Measurements from ENCODE around the gene AMOTL2.
A peak's percentile ranks its signal among the peaks of the same experiment; 100 is the strongest.

AMOTL2 gene

GRCh38 chr3:134374105-134374790 lies at the start of gene AMOTL2:
Gene AMOTL2, minus strand, starts transcription at chr3:134374447. Its CDS starts 3,014 bp downstream, at chr3:134371433.
- DNase-seq: peak; percentile 81

GRCh38 chr3:134423153-134423552 lies 48.9 kb upstream of the AMOTL2 start:
- DNase-seq: peak; percentile 56

DNA sequence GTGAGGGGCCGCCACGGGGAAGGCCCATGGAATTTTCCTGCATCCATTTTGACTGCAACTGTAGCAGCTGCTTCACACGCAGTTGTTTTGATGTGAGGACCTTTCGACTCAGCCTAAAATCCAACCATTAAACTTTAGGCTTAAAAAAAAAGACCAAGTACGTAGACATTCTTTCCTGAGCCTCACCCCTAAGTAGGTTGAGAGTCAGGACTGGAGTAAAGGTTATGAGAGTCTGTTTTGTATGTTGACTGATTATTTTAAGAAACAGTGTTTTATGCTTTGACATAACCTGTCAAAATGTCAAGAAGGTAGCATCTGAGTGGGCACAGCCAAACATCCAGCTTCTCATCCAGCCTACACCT lies 45.7 kb upstream of the AMOTL2 start:
- no peak for DNase-seq

- peak; percentile 63 for DNase-seq
These were observed 45.1 kb upstream of the AMOTL2 start for GRCh38 chr3:134419214-134419959.

GRCh38 chr3:134409041-134409440 lies 34.8 kb upstream of the AMOTL2 start:
- no peak for DNase-seq

GRCh38 chr3:134407239-134407625 lies 33.0 kb upstream of the AMOTL2 start:
- no peak for DNase-seq

DNA sequence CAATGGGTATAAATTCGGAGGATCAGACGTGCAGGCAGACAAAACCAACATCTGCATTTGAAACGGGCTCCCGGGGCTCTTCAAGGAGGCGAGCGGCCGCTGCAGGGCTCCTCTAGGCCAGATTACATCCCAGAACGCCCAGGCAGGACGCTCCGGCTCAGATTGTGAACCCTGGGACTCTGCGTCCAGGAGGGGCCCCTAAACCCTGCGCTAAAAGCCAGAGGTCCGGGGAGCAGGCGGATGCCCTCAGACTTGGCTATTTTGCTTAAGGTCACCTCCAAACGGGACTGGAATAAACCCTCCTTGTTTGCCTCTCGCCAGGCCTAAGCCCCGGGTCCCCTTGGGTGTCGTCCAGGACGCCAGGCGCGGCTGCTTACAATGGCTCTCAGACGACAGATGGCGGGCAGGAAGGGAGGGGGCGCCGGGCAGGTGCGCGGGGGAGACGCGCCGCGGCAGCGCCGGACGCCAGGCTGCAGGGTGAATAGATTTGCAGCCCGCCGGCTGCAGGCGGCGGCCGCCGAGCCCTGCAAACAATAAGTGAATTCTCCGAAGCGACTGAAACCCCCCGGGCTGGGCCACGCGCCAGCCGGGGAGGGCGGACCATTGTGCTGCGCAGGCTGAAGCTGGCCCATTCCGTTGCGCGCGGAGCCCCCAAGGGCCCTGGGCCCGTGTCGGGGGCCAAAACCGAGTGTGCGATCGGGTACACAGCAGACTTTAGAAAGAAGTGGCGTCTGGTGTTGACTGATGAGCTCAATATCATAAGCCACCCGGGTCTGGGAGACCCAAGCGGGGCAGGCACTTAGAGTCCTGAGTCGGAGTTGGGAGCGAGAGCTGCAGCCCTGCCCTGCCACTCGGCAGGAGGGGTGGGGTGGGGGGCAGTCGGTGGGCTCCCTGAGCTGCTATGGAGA lies 32.3 kb upstream of the AMOTL2 start:
- DNase-seq: peak; percentile 92

GRCh38 chr3:134404366-134404885 lies 30.2 kb upstream of the AMOTL2 start:
- DNase-seq: no peak

- DNase-seq: no peak
These were observed 23.5 kb upstream of the AMOTL2 start for GRCh38 chr3:134397755-134398154.

DNA sequence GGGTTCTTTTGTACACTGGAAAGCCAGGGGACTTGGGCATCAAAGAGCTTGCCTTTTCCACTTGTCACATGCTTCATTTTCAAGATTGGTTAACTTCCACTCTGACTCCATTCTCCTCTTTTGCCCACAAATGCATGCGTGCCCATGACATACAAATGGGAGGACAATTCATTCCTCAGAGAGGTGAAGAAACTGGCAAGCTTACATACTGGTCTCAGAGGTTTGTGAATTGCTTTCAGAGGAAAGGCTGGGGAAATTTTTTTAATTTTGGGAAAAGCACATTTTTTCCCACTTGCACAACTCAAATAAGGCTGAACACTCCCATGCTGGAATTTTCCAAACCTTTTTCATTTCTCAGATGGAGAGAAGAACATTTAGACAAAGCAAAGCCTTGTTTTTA lies 20.9 kb upstream of the AMOTL2 start:
- no peak for DNase-seq

GRCh38 chr3:134394380-134394779 lies 20.1 kb upstream of the AMOTL2 start:
- no peak for DNase-seq

DNA sequence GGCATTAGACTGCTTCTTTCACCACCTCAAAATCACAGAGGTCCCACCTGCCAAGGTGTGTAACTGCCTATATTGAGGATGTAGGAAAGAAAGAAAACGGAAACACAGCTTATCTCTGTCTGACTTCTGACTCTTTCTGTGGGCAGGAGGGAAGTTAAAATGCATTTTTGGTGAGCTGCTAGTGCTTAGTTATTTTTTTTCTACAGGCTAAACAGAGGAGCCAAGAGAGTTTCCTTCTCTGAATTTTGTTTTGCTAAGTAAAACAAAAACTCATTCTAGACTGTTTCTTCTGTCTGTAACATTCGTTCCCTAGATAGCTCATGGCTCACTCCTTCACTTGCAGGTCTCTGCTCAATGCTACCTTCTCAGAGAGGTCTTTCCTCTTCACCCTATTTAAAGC lies 18.8 kb upstream of the AMOTL2 start:
- DNase-seq: no peak

DNA sequence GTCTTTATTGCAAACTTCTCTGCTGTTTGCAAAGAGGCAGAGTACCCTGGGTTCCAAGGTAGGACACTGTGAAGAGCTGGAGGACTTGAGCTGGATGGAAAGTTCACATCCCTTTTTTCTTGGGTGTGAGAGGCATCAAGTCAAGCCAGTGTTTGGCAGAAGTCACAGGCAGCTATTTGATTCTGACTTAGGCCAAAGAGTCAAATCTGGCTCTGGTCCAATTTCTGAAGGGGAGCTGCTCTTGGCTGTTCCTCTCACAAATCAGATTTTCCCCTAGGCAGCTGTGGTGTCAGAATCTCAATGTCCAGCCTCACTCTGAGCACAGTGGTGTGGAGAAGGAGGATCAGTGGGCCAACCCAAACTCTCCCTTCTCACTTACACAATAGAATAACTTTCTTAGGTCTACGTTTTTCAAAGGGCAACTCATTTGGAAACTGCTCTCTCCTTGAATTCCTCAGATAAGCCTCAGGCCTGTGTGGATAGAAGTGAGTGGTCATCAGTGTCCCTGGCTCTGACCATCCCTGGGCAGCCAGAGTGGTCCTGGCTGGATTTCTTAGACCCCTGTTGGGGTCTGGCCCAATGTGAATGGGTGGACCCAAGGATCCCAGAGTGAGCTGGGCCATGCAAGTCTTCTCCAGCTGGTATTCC lies 18.2 kb upstream of the AMOTL2 start:
- peak; percentile 8 for DNase-seq

DNA sequence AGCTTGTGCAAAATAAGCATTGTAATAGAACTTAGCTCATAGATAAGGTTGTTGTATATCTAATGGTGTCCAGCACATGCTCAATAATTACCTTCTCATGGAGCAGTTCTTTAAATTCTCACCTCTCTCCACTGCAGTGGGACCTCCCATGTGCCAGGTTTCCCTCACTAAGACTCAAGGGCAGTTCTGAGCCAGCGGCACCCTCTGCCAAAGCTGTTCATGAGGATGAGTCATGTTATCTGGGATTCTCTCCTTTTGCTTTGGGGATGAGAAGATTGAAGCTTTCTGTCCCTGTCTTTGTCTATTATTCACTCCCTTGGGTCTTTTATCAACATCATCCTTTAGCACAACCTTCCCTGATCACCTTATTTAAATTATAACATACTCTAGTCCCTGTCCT lies 15.6 kb upstream of the AMOTL2 start:
- no peak for DNase-seq

GRCh38 chr3:134388788-134389485 lies 14.7 kb upstream of the AMOTL2 start:
- no peak for DNase-seq

- DNase-seq: no peak
These were observed 14.0 kb upstream of the AMOTL2 start for GRCh38 chr3:134388292-134388691.

DNA sequence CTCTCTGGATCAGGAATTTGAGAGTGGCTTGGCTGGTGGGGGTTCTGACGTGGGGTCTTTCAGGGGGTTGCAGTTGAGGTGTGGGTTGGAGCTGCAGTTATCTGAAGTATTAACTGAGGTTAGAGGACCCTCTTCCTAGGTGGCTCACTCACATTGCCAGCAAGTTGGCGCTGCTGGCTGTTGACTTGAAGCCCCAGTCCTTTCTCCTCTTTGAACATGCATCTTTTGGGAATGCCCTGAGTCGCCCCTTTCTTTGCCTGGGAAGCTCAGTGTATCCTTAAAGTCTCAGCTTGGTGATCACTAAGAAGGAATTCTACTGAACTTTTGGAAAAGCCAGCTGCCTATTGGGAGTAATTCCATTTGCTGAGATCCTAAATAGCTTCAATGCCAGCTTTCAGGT lies 13.0 kb upstream of the AMOTL2 start:
- DNase-seq: no peak

GRCh38 chr3:134384963-134385362 lies 10.7 kb upstream of the AMOTL2 start:
- DNase-seq: no peak

- no peak for DNase-seq
These were observed 7.7 kb upstream of the AMOTL2 start for GRCh38 chr3:134381831-134382442.

GRCh38 chr3:134381076-134381475 lies 6.8 kb upstream of the AMOTL2 start:
- DNase-seq: no peak

GRCh38 chr3:134380249-134380648 lies 6.0 kb upstream of the AMOTL2 start:
- DNase-seq: no peak

- no peak for DNase-seq
These were observed 4.6 kb upstream of the AMOTL2 start for GRCh38 chr3:134378818-134379217.

Measured in NCI-H69 (cell line).